Stimulated activated naive CD8-positive, alpha-beta T cell treated with anti-CD3 and anti-CD28 coated beads, Interleukin-15, Interleukin-2, amounts not matched to agents 100 U/mL and 50 U/mL, for 24 hours (primary cell): ENCODE data around the gene WDFY3.

Experiments used
- ATAC-seq: fragments of 150-1000 bp; cut with Tn5 transposase; one replicate; pipeline ENCODE4 v1.10.0; 2021
- DNase-seq: peaks from one replicate; pipeline ENCODE4 v3.0.0; 2021

WDFY3 gene

GRCh38 chr4:84792366-84793301, 173.9 kb downstream of the WDFY3 start:
- DNase-seq (no peak), ATAC-seq (no peak)

GRCh38 chr4:84790769-84791565, 175.5 kb downstream of the WDFY3 start:
- no peak for DNase-seq
- no peak for ATAC-seq

DNA sequence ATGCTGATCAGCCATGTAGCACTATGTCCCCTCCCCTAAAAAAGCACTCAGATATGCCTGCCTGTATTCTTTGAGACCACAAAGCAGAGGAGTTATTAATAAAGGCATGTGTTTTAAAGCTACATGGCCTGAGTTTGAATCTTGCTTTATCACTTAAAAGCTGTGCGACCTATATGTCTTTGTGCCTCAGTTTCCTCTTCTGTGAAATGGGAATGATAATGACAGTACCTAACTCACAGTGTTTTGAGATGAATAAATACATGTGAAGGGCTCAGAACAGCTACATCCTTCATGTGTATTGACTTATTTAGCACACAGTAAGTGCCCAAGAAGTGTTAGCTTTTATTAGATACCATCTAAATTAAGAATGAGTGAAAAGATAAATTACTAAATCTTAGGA, 180.0 kb downstream of the WDFY3 start:
- ATAC-seq (no peak), DNase-seq (no peak)

DNA sequence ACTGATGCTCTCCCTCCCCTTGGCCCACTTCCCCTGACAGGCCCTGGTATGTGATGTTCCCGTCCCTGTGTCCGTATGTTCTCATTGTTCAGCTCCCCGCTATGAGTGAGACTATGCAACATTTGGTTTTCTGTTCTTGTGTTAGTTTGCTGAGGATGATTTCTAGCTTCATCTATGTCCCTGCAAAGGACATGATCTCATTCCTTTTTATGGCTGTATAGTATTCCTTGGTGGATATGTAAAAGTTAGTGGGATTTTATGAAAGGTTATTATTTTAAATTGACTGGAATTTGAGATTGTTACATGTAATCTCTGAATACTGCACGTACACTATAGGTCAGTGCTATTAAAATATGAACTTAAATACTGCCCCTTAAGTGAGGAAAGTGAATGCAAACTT, 184.0 kb downstream of the WDFY3 start:
- ATAC-seq (no peak), DNase-seq (no peak)

- ATAC-seq (no peak), DNase-seq (no peak)
Observed at GRCh38 chr4:84780719-84781118, 185.8 kb downstream of the WDFY3 start.

- no peak for DNase-seq
- ATAC-seq: no peak
Observed at GRCh38 chr4:84778041-84778440, 188.4 kb downstream of the WDFY3 start.

GRCh38 chr4:84767168-84767567, 199.3 kb downstream of the WDFY3 start:
- ATAC-seq (no peak), DNase-seq (no peak)

DNA sequence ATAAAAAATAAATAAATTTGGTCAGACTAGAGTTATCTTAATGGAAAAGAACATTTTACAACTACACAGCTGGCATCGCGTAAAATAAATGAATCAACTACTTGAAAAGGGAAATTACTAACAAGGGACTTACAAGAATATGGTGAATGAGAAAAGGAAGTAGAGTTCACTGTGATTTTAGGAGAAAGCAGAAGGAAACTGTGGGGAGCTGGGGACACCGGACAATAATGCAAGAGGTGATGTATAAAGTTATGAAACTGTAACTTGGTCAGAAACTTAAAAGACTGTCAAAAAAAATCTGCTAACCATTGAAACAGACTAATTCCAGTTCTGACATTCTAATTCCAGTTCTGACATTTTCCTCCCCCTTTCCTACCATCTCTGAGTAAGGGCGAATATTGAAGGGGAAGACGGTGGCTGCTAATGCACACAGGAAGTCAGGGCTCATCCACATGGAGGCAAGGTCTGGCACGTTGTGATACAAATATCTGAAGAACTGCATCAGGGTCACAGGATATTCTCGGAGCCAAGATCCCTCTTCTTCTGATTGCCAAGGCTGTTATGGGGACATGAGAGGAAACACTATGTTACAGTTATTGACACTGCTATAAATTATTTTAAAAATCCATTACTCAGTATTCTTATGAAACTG, 213.0 kb downstream of the WDFY3 start:
- DNase-seq (no peak), ATAC-seq (no peak)

GRCh38 chr4:84751707-84752106, 214.8 kb downstream of the WDFY3 start:
- no peak for ATAC-seq
- DNase-seq: no peak

DNA sequence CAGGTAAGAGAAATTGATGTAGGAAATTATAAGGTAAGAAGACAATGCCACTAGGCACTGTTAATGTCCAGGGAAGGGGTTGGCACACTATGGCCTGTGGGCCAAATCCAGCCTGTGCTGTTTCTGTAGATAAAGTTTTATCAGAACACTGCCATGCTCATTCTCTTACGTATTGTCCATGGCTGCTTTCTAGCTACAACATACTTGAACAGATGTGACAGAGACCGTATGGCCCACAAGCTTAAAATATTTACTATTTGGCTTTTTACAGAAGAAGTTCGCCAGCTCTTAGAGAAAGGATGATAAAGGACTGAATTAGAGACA, 215.6 kb downstream of the WDFY3 start:
- no peak for ATAC-seq
- DNase-seq: no peak

DNA sequence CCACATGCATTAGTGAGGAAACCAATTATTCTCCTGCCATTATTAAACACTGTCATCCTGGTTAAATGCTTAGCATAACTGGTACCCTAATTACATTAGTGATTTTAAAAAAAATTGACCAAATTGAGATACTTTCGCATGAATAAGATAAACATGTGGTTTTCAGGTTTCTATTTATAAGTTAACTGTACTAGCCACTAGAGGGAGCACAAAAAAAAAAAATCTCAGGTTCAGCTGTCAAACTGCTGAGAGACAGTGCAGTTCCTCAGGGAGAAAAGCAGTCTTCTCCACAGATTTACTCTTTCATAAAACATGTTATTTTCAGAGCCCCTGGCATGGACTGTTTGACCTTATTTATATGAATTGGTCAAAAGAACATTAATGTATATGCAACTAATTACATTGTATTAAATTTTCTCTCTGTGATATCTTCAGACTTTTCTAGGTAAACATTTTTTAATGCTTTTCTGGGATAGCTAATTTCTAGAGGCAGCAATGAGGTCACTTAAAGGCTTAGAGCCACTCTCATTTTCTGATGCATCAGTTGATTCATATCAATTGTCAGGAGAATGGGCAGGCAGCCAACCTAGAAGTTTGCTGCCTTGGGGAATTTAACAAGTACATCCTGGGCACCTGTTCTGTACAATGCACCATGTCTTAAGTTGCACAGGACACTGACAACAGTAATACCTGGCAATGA, 216.1 kb downstream of the WDFY3 start:
- no peak for DNase-seq
- ATAC-seq: no peak

DNA sequence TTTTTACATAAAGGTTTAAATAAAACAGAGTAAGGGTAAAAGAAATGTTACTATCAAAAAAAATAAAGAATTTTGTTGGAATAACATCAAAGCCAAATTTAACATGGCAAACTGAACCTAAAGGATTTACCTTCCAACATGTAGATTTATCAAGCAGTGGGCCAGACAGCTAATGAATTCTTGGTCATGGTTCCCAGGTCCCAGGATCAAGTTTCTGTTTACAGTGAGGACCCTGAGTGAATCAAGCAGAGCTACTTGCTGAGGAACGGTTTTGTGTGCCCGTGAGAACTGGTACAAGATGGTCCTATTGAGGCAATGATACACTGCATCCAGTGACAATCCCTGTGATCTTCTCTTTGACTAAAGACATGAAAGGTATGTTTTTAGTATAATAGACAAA, 226.4 kb downstream of the WDFY3 start:
- ATAC-seq (no peak), DNase-seq (no peak)

GRCh38 chr4:84738622-84739021, 227.9 kb downstream of the WDFY3 start:
- ATAC-seq: no peak
- DNase-seq: no peak

GRCh38 chr4:84737656-84738055, 228.8 kb downstream of the WDFY3 start:
- ATAC-seq: no peak
- no peak for DNase-seq

DNA sequence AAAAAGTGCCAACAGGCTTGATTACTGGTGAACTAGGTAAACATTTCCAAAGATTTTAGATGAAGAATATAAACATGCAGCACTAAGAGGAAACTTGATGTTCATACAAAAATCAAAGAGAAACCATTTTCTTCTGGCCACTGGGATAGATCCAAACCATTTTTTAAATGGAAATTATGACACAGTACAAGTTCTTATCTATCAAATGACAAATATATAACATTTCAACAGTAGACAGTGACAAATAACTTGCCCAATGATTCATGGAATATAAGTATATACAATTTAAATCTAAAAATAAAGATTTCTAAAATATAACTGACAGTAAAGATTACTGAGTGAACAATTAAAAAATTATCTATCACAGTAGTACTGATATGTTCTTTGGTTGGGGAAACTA, 232.5 kb downstream of the WDFY3 start:
- DNase-seq (no peak), ATAC-seq (no peak)

DNA sequence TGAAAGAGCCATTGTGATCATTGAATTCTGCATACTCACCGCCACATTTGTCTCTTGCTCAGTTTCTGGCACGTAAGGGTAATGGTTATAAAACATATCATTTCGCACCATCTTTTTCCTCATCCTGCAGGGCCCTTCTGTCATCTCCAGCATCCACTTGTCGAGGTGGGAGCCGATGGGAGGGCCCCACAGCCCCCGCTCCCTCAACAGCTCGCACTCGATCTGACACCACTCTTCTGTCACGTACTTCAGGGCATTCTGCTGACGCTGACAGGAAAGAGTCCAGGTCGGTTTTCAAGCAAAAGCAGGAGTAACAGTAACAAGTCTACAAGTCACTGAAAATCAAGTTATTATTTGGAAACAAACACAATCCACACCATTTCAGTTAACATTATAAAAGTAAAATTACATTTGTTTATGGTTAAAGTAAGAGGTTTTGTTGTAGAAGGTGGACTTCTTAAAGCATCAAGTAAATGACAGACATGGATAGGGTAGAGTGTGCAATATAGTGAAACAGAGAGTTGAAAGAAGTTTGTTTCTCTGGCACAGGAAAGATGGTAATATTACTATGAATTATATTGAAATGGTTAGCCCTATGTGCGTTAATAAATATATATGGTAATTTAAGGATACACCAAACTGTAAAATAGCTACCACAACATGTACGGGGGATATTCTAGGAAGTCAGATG, 233.0 kb downstream of the WDFY3 start:
- ATAC-seq (no peak), DNase-seq (no peak)

DNA sequence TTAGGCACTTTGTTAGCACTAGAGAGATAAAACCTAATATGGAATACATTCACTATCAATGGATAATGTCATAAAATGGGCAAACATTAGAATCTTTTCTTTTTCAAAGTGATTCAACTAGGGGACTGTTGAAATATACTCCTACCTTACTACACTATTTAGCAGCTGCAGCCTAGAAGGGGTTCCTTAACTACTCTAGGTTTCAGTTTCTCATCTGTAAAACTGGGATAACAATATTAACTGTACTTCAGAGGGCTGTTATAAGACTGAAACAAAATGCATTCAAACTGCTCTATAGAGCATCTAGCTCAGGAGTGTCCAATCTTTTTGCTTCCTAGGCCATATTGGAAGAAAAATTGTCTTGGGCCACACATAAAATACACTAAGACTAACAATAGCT, 236.1 kb downstream of the WDFY3 start:
- DNase-seq (no peak), ATAC-seq (no peak)

GRCh38 chr4:84727491-84727890, 239.0 kb downstream of the WDFY3 start:
- ATAC-seq: no peak

DNA sequence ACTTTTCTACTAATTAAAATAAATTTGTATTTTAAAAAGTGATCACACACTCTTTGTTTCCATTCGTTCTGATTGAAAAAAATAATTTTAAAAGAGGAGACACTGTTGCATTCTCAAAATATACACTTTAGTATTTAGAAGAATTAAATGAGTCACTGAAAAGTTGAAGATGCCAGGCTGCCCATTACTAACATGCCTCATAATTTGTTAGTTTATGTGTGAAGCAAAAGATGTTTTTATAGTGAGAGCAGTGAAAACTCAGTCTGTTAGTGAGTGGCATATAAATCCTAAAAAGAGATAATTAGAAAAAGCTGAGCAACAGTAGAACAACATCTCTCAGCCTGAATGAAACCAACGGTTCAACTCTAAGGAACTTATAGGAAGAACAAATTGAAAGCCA, 240.1 kb downstream of the WDFY3 start:
- DNase-seq (no peak), ATAC-seq (no peak)

More at GRCh38 chr4:84727491-84727890, 239.0 kb downstream of the WDFY3 start:
- no peak for DNase-seq

DNA sequence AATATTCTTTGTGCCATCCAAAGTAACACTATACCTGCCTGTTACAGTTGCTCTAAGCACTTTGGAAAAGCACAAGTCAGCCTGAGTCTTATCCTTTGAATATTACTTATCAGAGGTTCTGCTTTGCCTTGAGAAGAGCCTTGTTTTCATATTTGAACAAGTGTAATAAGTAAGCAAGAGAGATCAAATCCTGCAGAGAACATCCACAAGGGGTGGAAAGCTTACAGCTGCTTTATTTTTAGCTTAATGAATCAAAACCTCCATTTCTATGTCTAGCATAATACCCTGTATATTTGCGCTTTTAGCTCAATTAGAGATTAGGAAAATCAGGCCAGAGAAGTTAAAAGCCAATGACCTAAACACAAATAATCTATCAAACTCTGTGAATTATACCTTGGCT, 243.8 kb downstream of the WDFY3 start:
- DNase-seq (no peak), ATAC-seq (no peak)

DNA sequence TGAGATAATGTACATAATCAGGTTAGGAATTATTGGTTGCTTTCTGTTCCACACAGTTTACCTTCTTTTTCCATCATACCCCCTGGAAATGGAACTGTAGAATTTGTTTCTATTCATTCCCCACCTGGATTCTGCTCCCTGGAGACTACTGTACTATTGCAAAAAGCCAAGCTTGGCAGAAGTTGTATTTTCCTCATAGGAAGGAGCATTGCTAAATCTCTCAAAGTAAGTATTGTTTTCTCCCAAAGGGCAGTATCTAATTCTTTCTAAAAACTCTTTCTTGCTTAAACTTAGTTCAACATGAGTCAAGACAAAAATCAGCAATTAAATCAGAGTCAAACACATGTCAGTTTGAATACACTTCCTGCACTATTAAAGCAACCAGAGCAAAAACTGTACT, 247.4 kb downstream of the WDFY3 start:
- no peak for ATAC-seq
- DNase-seq: no peak

DNA sequence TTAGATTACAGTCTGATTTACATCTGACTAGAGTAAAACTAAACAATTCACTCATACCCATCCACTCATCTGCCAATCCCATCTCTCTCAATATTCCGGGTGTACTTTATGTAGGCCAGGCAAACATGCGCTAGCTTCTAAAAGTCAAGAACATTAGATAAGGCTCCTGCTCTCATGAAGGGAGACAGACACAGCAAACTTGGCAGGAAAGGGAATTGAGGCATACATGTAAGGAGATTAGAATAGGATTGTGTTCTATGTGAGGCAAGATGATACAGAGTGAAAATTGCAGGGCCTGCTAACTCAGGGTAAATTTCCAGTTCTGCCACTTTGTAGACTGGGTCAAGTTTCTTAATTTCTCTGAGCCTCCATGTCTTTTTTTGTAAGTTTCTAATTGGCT, 247.8 kb downstream of the WDFY3 start:
- DNase-seq: no peak
- ATAC-seq: no peak
